ENCODE measurements around the gene TEX38.

The TEX38 gene

DNA sequence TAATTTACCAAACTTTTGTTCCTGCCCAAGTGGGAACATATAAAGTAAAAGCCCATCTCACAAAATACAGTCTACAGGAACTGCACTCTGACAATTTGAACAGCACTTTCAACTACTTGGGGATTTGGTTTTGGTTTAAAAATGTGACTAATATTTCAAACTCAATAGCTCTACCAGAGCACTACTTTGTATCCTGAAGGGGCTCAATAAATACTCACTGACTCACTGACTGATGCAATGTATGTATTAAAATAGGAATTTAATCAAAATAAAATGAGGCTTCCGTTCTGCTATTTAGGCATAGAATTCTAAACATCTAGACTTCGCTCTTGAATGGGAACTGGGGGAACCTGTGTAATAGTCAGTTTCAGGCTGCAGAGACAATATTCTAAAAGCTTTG is 25.4 kb downstream of the TEX38 start:
- Histone ChIP-seq H3K4me1 (no peaks in the 10 kb centered on the region), H3K9me3 (no peaks in the 10 kb centered on the region), H3K27me3 (no peaks in the 10 kb centered on the region), H3K4me3 (ENCODE audit: low read depth, low read length) (no peak overlapping the region), H3K36me3 (peaks cover 3% of the 10 kb centered on the region; the same call in 1 of the 2 replicates)
- DNase-seq = no peak
- TF ChIP-seq, protein P1, sequence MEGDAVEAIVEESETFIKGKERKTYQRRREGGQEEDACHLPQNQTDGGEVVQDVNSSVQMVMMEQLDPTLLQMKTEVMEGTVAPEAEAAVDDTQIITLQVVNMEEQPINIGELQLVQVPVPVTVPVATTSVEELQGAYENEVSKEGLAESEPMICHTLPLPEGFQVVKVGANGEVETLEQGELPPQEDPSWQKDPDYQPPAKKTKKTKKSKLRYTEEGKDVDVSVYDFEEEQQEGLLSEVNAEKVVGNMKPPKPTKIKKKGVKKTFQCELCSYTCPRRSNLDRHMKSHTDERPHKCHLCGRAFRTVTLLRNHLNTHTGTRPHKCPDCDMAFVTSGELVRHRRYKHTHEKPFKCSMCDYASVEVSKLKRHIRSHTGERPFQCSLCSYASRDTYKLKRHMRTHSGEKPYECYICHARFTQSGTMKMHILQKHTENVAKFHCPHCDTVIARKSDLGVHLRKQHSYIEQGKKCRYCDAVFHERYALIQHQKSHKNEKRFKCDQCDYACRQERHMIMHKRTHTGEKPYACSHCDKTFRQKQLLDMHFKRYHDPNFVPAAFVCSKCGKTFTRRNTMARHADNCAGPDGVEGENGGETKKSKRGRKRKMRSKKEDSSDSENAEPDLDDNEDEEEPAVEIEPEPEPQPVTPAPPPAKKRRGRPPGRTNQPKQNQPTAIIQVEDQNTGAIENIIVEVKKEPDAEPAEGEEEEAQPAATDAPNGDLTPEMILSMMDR (IDR thresholded peaks at IDR 0.05; ENCODE audit: low read depth, low read length) = no peak

- no peak for DNase-seq
- TF ChIP-seq, protein P1 (IDR thresholded peaks at IDR 0.05; ENCODE audit: low read depth, low read length) = no peak
- no peaks in the 10 kb centered on the region for H3K4me1 ChIP-seq
- no peak overlapping the region for H3K4me3 ChIP-seq (ENCODE audit: low read depth, low read length)
- H3K27me3 ChIP-seq = no peaks in the 10 kb centered on the region
- H3K9me3 ChIP-seq = no peaks in the 10 kb centered on the region
- H3K36me3 ChIP-seq = peaks cover 3% of the 10 kb centered on the region
Measured at GRCh38 chr1:46699666-46700065, 28.0 kb downstream of the TEX38 start.

DNA sequence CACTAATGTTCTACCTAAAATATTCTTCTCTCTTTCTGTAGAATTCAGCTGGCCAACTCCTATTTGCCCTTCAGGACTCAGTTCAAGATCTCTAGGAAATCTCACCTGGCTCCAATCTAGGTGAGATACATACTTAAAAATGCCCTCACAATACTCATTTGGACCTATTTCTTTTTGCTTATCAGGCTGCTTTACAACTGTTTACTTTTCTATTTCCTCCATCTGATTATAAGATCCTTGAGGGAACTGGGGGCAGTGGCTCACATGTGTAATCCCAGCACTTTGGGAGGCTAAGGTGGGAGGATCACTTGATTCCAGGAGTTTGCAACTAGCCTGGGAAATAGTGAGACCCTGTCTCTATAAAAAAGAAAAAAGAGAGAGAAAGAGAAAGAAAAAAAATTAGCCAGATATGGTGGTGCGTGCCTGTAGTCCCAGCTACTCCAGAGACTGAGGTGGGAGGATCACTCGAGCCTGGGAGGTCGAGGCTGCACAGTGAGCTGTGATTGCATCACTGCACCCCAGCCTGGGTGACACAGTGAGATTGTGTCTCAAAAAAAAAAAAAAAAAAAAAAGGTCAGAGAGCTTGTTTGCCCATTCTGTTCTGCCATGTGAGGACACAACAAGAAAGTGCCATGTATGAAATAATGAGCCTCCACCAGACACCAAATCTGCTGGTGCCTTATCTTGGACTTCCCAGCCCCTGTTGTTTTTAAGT is 32.4 kb downstream of the TEX38 start:
- H3K27me3 ChIP-seq = no peaks in the 10 kb centered on the region
- H3K9me3 ChIP-seq = no peaks in the 10 kb centered on the region
- H3K4me3 ChIP-seq (ENCODE audit: low read depth, low read length) = no peak overlapping the region
- H3K36me3 ChIP-seq = peaks cover 9% of the 10 kb centered on the region
- TF ChIP-seq, protein P1 (IDR thresholded peaks at IDR 0.05; ENCODE audit: low read depth, low read length) = no peak
- DNase-seq = no peak
- H3K4me1 ChIP-seq = no peaks in the 10 kb centered on the region

- DNase-seq = no peak
- no peaks in the 10 kb centered on the region for H3K27me3 ChIP-seq
- H3K4me1 ChIP-seq = no peaks in the 10 kb centered on the region
- peaks cover 9% of the 10 kb centered on the region for H3K36me3 ChIP-seq
- no peaks in the 10 kb centered on the region for H3K9me3 ChIP-seq
- no peak overlapping the region for H3K4me3 ChIP-seq (ENCODE audit: low read depth, low read length)
- TF ChIP-seq, protein P1 (IDR thresholded peaks at IDR 0.05; ENCODE audit: low read depth, low read length) = no peak
Measured at GRCh38 chr1:46705408-46705807, 33.8 kb downstream of the TEX38 start.

- TF ChIP-seq, protein P1 (IDR thresholded peaks at IDR 0.05; ENCODE audit: low read depth, low read length) = no peak
- Histone ChIP-seq H3K27me3 (no peaks in the 10 kb centered on the region), H3K4me3 (ENCODE audit: low read depth, low read length) (no peak overlapping the region), H3K36me3 (peaks cover 9% of the 10 kb centered on the region), H3K4me1 (no peaks in the 10 kb centered on the region), H3K9me3 (no peaks in the 10 kb centered on the region)
- DNase-seq = no peak
Measured at GRCh38 chr1:46708121-46708520, 36.5 kb downstream of the TEX38 start.

DNA sequence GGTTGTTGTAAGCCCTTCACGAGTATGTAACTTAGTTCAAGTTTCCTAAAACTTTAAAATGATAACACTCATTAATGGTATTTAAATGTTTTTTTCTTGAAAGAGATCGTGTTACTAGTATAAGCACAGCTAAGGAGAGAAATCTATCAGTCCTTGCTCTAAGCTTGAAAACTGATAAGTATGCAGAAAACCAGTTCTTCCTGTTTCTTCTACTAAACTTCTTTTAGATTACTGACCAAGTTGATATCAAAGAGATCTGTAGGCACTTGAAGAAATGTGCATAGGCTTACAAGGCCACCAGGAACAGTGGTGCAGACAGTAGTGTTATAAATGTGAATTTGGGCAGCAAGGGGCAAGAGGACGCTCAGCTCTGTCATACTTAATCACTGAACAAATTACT is 43.3 kb downstream of the TEX38 start:
- TF ChIP-seq, protein P1 (IDR thresholded peaks at IDR 0.05; ENCODE audit: low read depth, low read length) = no peak
- Histone ChIP-seq H3K36me3 (no peaks in the 10 kb centered on the region), H3K27me3 (no peaks in the 10 kb centered on the region), H3K4me3 (ENCODE audit: low read depth, low read length) (no peak overlapping the region), H3K4me1 (no peaks in the 10 kb centered on the region), H3K9me3 (no peaks in the 10 kb centered on the region)
- no peak for DNase-seq
